HAP-1 (cell line): ENCODE data around the gene MAN1B1.
A peak's percentile ranks its signal among the peaks of the same experiment; 100 is the strongest.

ENCODE experiments used
- DNase-seq, 2 experiments: peaks; one replicate each; pipeline ENCODE4 v3.0.0-alpha.2; 2016 to 2020; ENCODE audit warnings: low spot score in 2 of 2
- H3K27me3 ChIP-seq: fragments of 250-450 bp; sonication (Bioruptor Pico); 2 replicates; pipeline ENCODE4 v1.5.1; 2020; ENCODE audit warnings: low read depth, mild to moderate bottlenecking, moderate library complexity
- H3K36me3 ChIP-seq: fragments of 250-450 bp; sonication (Bioruptor Pico); replicated peaks from 2 replicates; pipeline ENCODE4 v1.5.1; 2020; ENCODE audit warnings: mild to moderate bottlenecking
- H3K4me1 ChIP-seq: fragments of 250-450 bp; sonication (Bioruptor Pico); 2 replicates; pipeline ENCODE4 v1.5.1; 2020; ENCODE audit warnings: mild to moderate bottlenecking
- H3K4me3 ChIP-seq: fragments of 250-450 bp; sonication (Bioruptor Pico); 2 replicates; pipeline ENCODE4 v1.5.1; 2020; ENCODE audit warnings: mild to moderate bottlenecking, moderate library complexity
- H3K9me3 ChIP-seq: fragments of 250-450 bp; sonication (Bioruptor Pico); 2 replicates; pipeline ENCODE4 v1.5.1; 2020; ENCODE audit warnings: mild to moderate bottlenecking, moderate library complexity
- in situ Hi-C: fragments of 300-500 bp; cut with MboI; formaldehyde crosslinking; loops from 3 replicates; pipeline ENCODE4 v1.14.3; 2020; ENCODE audit warnings: low sequenced_read_pairs, inconsistent platforms, mixed read lengths

The MAN1B1 gene

GRCh38 chr9:137086531-137087408 is at the start of gene MAN1B1:
TSS of gene MAN1B1 (plus strand) at chr9:137086985. CDS start at chr9:137087000, 15 bp downstream.
- peaks cover 16% of the 10 kb centered on the region for H3K4me1 ChIP-seq
- in situ Hi-C loops: no loop called here

GRCh38 chr9:137037035-137037434 is 49.8 kb upstream of the MAN1B1 start:
- peaks cover 6% of the 10 kb centered on the region; the same call in 1 of the 2 replicates for H3K27me3 ChIP-seq
- H3K4me1 ChIP-seq: no peaks in the 10 kb centered on the region
- H3K4me3 ChIP-seq: no peak overlapping the region
- no peak for DNase-seq
- peaks cover 12% of the 10 kb centered on the region; the same call in 1 of the 2 replicates for H3K36me3 ChIP-seq
- in situ Hi-C loops: loop anchor here (10.0 kb wide), 1 partner anchor 252 kb away; no protein-coding TSS in a partner anchor
- no peaks in the 10 kb centered on the region for H3K9me3 ChIP-seq

More at GRCh38 chr9:137086531-137087408, at the start of gene MAN1B1:
- Histone ChIP-seq H3K36me3 (peaks cover 21% of the 10 kb centered on the region), H3K4me3 (peak within 1 kb of the TSS; percentile 54), H3K9me3 (no peaks in the 10 kb centered on the region), H3K27me3 (no peaks in the 10 kb centered on the region)
- peak; percentile 96 to 100 for DNase-seq

- Histone ChIP-seq H3K9me3 (no peaks in the 10 kb centered on the region), H3K27me3 (peaks cover 6% of the 10 kb centered on the region; the same call in 1 of the 2 replicates), H3K4me1 (no peaks in the 10 kb centered on the region), H3K36me3 (peaks cover 12% of the 10 kb centered on the region; the same call in 1 of the 2 replicates), H3K4me3 (no peak overlapping the region)
- DNase-seq: no peak
- in situ Hi-C loops: loop anchor here (10.0 kb wide), 1 partner anchor 253 kb away; no protein-coding TSS in a partner anchor
Observed at GRCh38 chr9:137037483-137037882, 49.3 kb upstream of the MAN1B1 start.

GRCh38 chr9:137038916-137039315 is 47.9 kb upstream of the MAN1B1 start:
- in situ Hi-C loops: loop anchor here (10.0 kb wide), 1 partner anchor 254 kb away; no protein-coding TSS in a partner anchor
- Histone ChIP-seq H3K27me3 (peaks cover 6% of the 10 kb centered on the region; the same call in 1 of the 2 replicates), H3K9me3 (no peaks in the 10 kb centered on the region), H3K36me3 (peaks cover 12% of the 10 kb centered on the region; the same call in 1 of the 2 replicates), H3K4me1 (no peaks in the 10 kb centered on the region), H3K4me3 (no peak overlapping the region)
- DNase-seq: no peak

GRCh38 chr9:137039611-137040366 is 47.0 kb upstream of the MAN1B1 start:
- Histone ChIP-seq H3K36me3 (peaks cover 12% of the 10 kb centered on the region; the same call in 1 of the 2 replicates), H3K4me3 (no peak overlapping the region), H3K27me3 (peaks cover 3% of the 10 kb centered on the region; the same call in 1 of the 2 replicates), H3K4me1 (no peaks in the 10 kb centered on the region; the same call in 1 of the 2 replicates), H3K9me3 (no peaks in the 10 kb centered on the region)
- no peak for DNase-seq
- in situ Hi-C loops: loop anchor here (10.0 kb wide), 1 partner anchor 255 kb away; no protein-coding TSS in a partner anchor

- no peaks in the 10 kb centered on the region for H3K9me3 ChIP-seq
- H3K36me3 ChIP-seq: peaks cover 12% of the 10 kb centered on the region; the same call in 1 of the 2 replicates
- in situ Hi-C loops: no loop called here
- DNase-seq: no peak
- no peaks in the 10 kb centered on the region for H3K27me3 ChIP-seq
- H3K4me1 ChIP-seq: no peaks in the 10 kb centered on the region; the same call in 1 of the 2 replicates
- H3K4me3 ChIP-seq: no peak overlapping the region
Observed at GRCh38 chr9:137040568-137040967, 46.2 kb upstream of the MAN1B1 start.

- DNase-seq: no peak
- Histone ChIP-seq H3K9me3 (no peaks in the 10 kb centered on the region), H3K27me3 (no peaks in the 10 kb centered on the region), H3K4me1 (no peaks in the 10 kb centered on the region; the same call in 1 of the 2 replicates), H3K4me3 (no peak overlapping the region), H3K36me3 (peaks cover 12% of the 10 kb centered on the region; the same call in 1 of the 2 replicates)
- in situ Hi-C loops: no loop called here
Observed at GRCh38 chr9:137041124-137041523, 45.7 kb upstream of the MAN1B1 start.

GRCh38 chr9:137042751-137043727 is 43.7 kb upstream of the MAN1B1 start:
- H3K9me3 ChIP-seq: no peaks in the 10 kb centered on the region
- in situ Hi-C loops: no loop called here
- no peak overlapping the region for H3K4me3 ChIP-seq
- DNase-seq: no peak
- H3K27me3 ChIP-seq: no peaks in the 10 kb centered on the region
- no peaks in the 10 kb centered on the region; the same call in 1 of the 2 replicates for H3K4me1 ChIP-seq
- H3K36me3 ChIP-seq: peaks cover 12% of the 10 kb centered on the region; the same call in 1 of the 2 replicates

- no peaks in the 10 kb centered on the region; the same call in 1 of the 2 replicates for H3K4me1 ChIP-seq
- H3K36me3 ChIP-seq: peaks cover 7% of the 10 kb centered on the region; the same call in 1 of the 2 replicates
- no peak overlapping the region for H3K4me3 ChIP-seq
- H3K27me3 ChIP-seq: peaks cover 2% of the 10 kb centered on the region
- DNase-seq: no peak
- in situ Hi-C loops: no loop called here
- no peaks in the 10 kb centered on the region for H3K9me3 ChIP-seq
Observed at GRCh38 chr9:137044037-137044436, 42.7 kb upstream of the MAN1B1 start.

- no peaks in the 10 kb centered on the region; the same call in 1 of the 2 replicates for H3K4me1 ChIP-seq
- peak overlapping the region; percentile 49 for H3K4me3 ChIP-seq
- no peak for DNase-seq
- peaks cover 3% of the 10 kb centered on the region; the same call in 1 of the 2 replicates for H3K36me3 ChIP-seq
- H3K27me3 ChIP-seq: peaks cover 8% of the 10 kb centered on the region
- no peaks in the 10 kb centered on the region for H3K9me3 ChIP-seq
- in situ Hi-C loops: no loop called here
Observed at GRCh38 chr9:137044502-137045177, 42.1 kb upstream of the MAN1B1 start.

- in situ Hi-C loops: no loop called here
- peak in 1 of 2 experiments; percentile 63 for DNase-seq
Observed at GRCh38 chr9:137045294-137046087, 41.3 kb upstream of the MAN1B1 start.

More at GRCh38 chr9:137045294-137046087, 41.3 kb upstream of the MAN1B1 start:
- H3K36me3 ChIP-seq: no peaks in the 10 kb centered on the region
- no peaks in the 10 kb centered on the region for H3K9me3 ChIP-seq
- H3K27me3 ChIP-seq: peaks cover 13% of the 10 kb centered on the region
- no peaks in the 10 kb centered on the region; the same call in 1 of the 2 replicates for H3K4me1 ChIP-seq
- peak overlapping the region; percentile 49 for H3K4me3 ChIP-seq
